B cell (primary cell): Measurements from ENCODE around the gene SUGCT. TPM values are rescaled to one million over a fixed set of nuclear protein-coding genes. Genes with fewer than 3 reads are reported as not detected.

Source experiments
- ATAC-seq: fragments of 200-7000 bp; cut with Tn5 transposase; one replicate; pipeline ENCODE4 v1.10.0; 2021; ENCODE audit warnings: low read depth, mild to moderate bottlenecking, moderate number of reproducible peaks, moderate library complexity
- CTCF ChIA-PET: fragments of 350-600 bp; sonication (Branson Sonifier 250); formaldehyde crosslinking; loops from one replicate; lab custom pipeline; 2021; ENCODE audit warnings: antibody characterized with exemption, inconsistent platforms; lab: Charles Lee
- POLR2A ChIA-PET: fragments of 350-600 bp; sonication (Branson Sonifier 250); formaldehyde crosslinking; loops from one replicate; lab custom pipeline; 2021; ENCODE audit warnings: antibody characterized with exemption; lab: Charles Lee
- DNase-seq: peaks from one replicate; pipeline ENCODE4 v3.0.0; 2013
- H2AFZ ChIP-seq: 2 replicates; pipeline ENCODE4 v1.6.1; 2012; ENCODE audit warnings: mild to moderate bottlenecking, low read depth, low read length; ENCODE audit not compliant: insufficient read depth, poor library complexity, severe bottlenecking
- H3K27ac ChIP-seq, 2 donors: 1 replicate in 1 of 2; 2 replicates in 1 of 2; pipeline ENCODE4 v1.5.1; 2012 to 2013; ENCODE audit warnings: low read length in 2 of 2, mild to moderate bottlenecking in 2 of 2, moderate library complexity in 1 of 2
- H3K27me3 ChIP-seq, 4 experiments: fragments of 200-600 bp in 1 of 4; sonication (generic) in 1 of 4; replicated peaks in 1 of 4; 1 replicate in 2 of 4; 2 replicates in 2 of 4; pipeline versions ENCODE4 v1.6.1 to v1.7.0; 2013 to 2016; ENCODE audit warnings: low read length in 3 of 4, mild to moderate bottlenecking in 2 of 4, mixed read lengths in 1 of 4, moderate library complexity in 1 of 4; ENCODE audit not compliant: insufficient read depth in 4 of 4, control insufficient read depth in 3 of 4; ENCODE audit errors: control extremely low read depth in 1 of 4
- H3K36me3 ChIP-seq, 2 experiments: replicated peaks in 1 of 2; 1 replicate in 1 of 2; 2 replicates in 1 of 2; pipeline versions ENCODE4 v1.6.1 to v1.7.1; 2013; ENCODE audit warnings: low read length in 1 of 2; ENCODE audit not compliant: insufficient read depth in 2 of 2, control insufficient read depth in 1 of 2; ENCODE audit errors: control extremely low read depth in 1 of 2, extremely low read depth in 1 of 2
- H3K4me1 ChIP-seq, 2 donors: fragments of 200-600 bp in 1 of 2; sonication (generic) in 1 of 2; 1 replicate in 1 of 2; 2 replicates in 1 of 2; pipeline versions ENCODE4 v1.5.1 to v1.6.1; 2013 to 2017; ENCODE audit warnings: low read length in 2 of 2; ENCODE audit not compliant: control insufficient read depth in 2 of 2, insufficient read depth in 2 of 2
- H3K4me2 ChIP-seq: replicated peaks from 2 replicates; pipeline ENCODE3; 2012; ENCODE audit warnings: mild to moderate bottlenecking, low read depth, low read length; ENCODE audit not compliant: poor library complexity, severe bottlenecking
- H3K4me3 ChIP-seq, 5 experiments: fragments of 200-600 bp in 1 of 5; sonication (generic) in 1 of 5; 1 replicate in 3 of 5; 2 replicates in 2 of 5; pipeline versions ENCODE4 v1.5.1 to v1.7.0; 2011 to 2016; ENCODE audit warnings: low read length in 4 of 5, mild to moderate bottlenecking in 4 of 5, low read depth in 2 of 5, control low read depth in 1 of 5, moderate library complexity in 1 of 5; ENCODE audit not compliant: insufficient read depth in 1 of 5; ENCODE audit errors: control extremely low read depth in 1 of 5, extremely low read depth in 1 of 5
- H3K79me2 ChIP-seq: fragments of 200-600 bp; sonication (generic); one replicate; pipeline ENCODE4 v1.6.0; 2016; ENCODE audit warnings: low read length; ENCODE audit not compliant: control insufficient read depth, insufficient read depth
- H3K9ac ChIP-seq: fragments of 200-600 bp; sonication (generic); 2 replicates; pipeline ENCODE4 v1.6.1; 2017; ENCODE audit warnings: mild to moderate bottlenecking, low read length, moderate library complexity
- H3K9me3 ChIP-seq, 3 donors: one replicate each; pipeline versions ENCODE4 v1.6.1 to v1.7.1; 2013; ENCODE audit warnings: low read length in 2 of 3; ENCODE audit not compliant: control insufficient read depth in 2 of 3, insufficient read depth in 1 of 3; ENCODE audit errors: control extremely low read depth in 1 of 3
- H4K20me1 ChIP-seq: 2 replicates; pipeline ENCODE4 v1.6.0; 2012; ENCODE audit warnings: mild to moderate bottlenecking, low read length; ENCODE audit not compliant: insufficient read depth, control insufficient read depth, poor library complexity, severe bottlenecking
- H3K27ac Mint-ChIP-seq: one replicate; pipeline ENCODE4 v1.8.0; 2021; ENCODE audit warnings: mixed read lengths
- H3K27me3 Mint-ChIP-seq: one replicate; pipeline ENCODE4 v1.8.0; 2021; ENCODE audit warnings: mixed read lengths
- H3K4me1 Mint-ChIP-seq: one replicate; pipeline ENCODE4 v1.8.0; 2021; ENCODE audit warnings: mixed read lengths
- H3K4me3 Mint-ChIP-seq: one replicate; pipeline ENCODE4 v1.8.0; 2021; ENCODE audit warnings: mixed read lengths
- H3K9me3 Mint-ChIP-seq: one replicate; pipeline ENCODE4 v1.8.0; 2022; ENCODE audit warnings: mixed read lengths; ENCODE audit not compliant: insufficient read depth
- CTCF ChIP-seq: fragments of 200-600 bp; IDR thresholded peaks from one replicate; pipeline ENCODE4 v1.8.0; 2022; ENCODE audit warnings: antibody characterized with exemption, mild to moderate bottlenecking
- EZH2 ChIP-seq: IDR thresholded peaks from 2 replicates; pipeline ENCODE4 v1.6.1; 2012; ENCODE audit warnings: borderline replicate concordance, low read depth, mild to moderate bottlenecking, moderate library complexity, low read length; ENCODE audit not compliant: insufficient read depth, poor library complexity, severe bottlenecking
- WGBS: methylation state at CpG from one replicate; pipeline ENCODE4 v1.1.5; 2013; ENCODE audit warnings: missing lambda C conversion rate; ENCODE audit not compliant: insufficient coverage; 5-methylcytosine and 5-hydroxymethylcytosine counted together
- intact Hi-C: fragments of 100-400 bp; cut with micrococcal nuclease; formaldehyde crosslinking; loops from one replicate; pipeline ENCODE4 v1.10.0; 2022
- polyA plus RNA-seq: library from polyadenylated mRNA; depleted of rRNA; stranded (reverse); fragments of >200 nt; gene quantifications from 2 replicates; pipeline ENCODE4 v1.2.3, GENCODE V29; 2012
- total RNA-seq, 2 donors: library from RNA; stranded (reverse); fragments of 120-200 nt in 1 of 2; gene quantifications; 1 replicate in 1 of 2; 2 replicates in 1 of 2; pipeline versions ENCODE4 v1.2.3 to v1.2.4, GENCODE V29; 2013 to 2022

SUGCT gene
- total and polyA plus RNA-seq, 2 donors (not counting 1 experiment from before 2014, with no cell fraction given): 0.19 to 0.86 TPM

GRCh38 chr7:40682696-40683095, 547.9 kb downstream of the SUGCT start:
- H3K27me3 Mint-ChIP-seq: peaks cover 4% of the 10 kb centered on the region
- Histone ChIP-seq H3K36me3 (no peaks in the 10 kb centered on the region), H3K4me1 (no peaks in the 10 kb centered on the region), H3K79me2 (no peaks in the 10 kb centered on the region), H2AFZ (no peak overlapping the region), H3K27me3 (no peaks in the 10 kb centered on the region), H3K4me2 (no peak overlapping the region), H4K20me1 (no peaks in the 10 kb centered on the region), H3K9me3 (no peaks in the 10 kb centered on the region), H3K27ac (no peak overlapping the region), H3K9ac (no peak overlapping the region), H3K4me3 (no peak overlapping the region)
- no peak for TF ChIP-seq EZH2
- no peak for TF ChIP-seq CTCF
- intact Hi-C loops: no loop called here
- H3K9me3 Mint-ChIP-seq: no peaks in the 10 kb centered on the region
- DNase-seq (no peak), ATAC-seq (no peak)
- H3K27ac Mint-ChIP-seq: no peak overlapping the region
- no peak overlapping the region for H3K4me3 Mint-ChIP-seq
- POLR2A ChIA-PET: no interaction called here
- CTCF ChIA-PET: no interaction called here
- H3K4me1 Mint-ChIP-seq: no peaks in the 10 kb centered on the region

GRCh38 chr7:40694026-40694809, 559.4 kb downstream of the SUGCT start:
- no peaks in the 10 kb centered on the region for H3K9me3 ChIP-seq
- ChIA-PET POLR2A (no interaction called here), CTCF (interaction anchor here (0.9 kb wide), 1 partner anchor 363 kb away, joined by 3 read pairs; no protein-coding TSS in a partner anchor)
- no peak overlapping the region for H3K4me3 Mint-ChIP-seq
- no peaks in the 10 kb centered on the region for H3K4me1 Mint-ChIP-seq
- ATAC-seq: no peak
- no peak overlapping the region for H3K4me3 ChIP-seq
- H3K9me3 Mint-ChIP-seq: no peaks in the 10 kb centered on the region
- H3K27me3 ChIP-seq: no peaks in the 10 kb centered on the region
- no peaks in the 10 kb centered on the region for H4K20me1 ChIP-seq
- intact Hi-C loops: no loop called here
- no peak overlapping the region for H3K4me2 ChIP-seq
- H3K27me3 Mint-ChIP-seq: no peaks in the 10 kb centered on the region
- no peak overlapping the region for H3K27ac Mint-ChIP-seq
- H3K27ac ChIP-seq: no peak overlapping the region
- H2AFZ ChIP-seq: no peak overlapping the region
- H3K79me2 ChIP-seq: no peaks in the 10 kb centered on the region
- DNase-seq: no peak
- no peaks in the 10 kb centered on the region for H3K36me3 ChIP-seq
- no peak overlapping the region for H3K9ac ChIP-seq
- WGBS: 80% methylated on average over 1 of the region's 6 CpGs
- no peak for TF ChIP-seq CTCF
- TF ChIP-seq EZH2: no peak
- H3K4me1 ChIP-seq: no peaks in the 10 kb centered on the region
